Right renal cortex interstitium (tissue), 3 donors: Measurements from ENCODE around the gene POLR2F. TPM values are rescaled to one million over a fixed set of nuclear protein-coding genes. Genes with fewer than 3 reads are reported as not detected.
"Not testable (repeated sequence)": the region's sequence is repeated elsewhere in the genome, so short reads cannot be mapped to it uniquely, and the experiment has no call there.

ENCODE experiments used
- DNase-seq, 3 donors: peaks; one replicate each; pipeline ENCODE4 v3.0.0-alpha.2; 2013; ENCODE audit warnings: low read depth in 3 of 3, low spot score in 2 of 3
- polyA plus RNA-seq, 3 donors: library from polyadenylated mRNA; unstranded; fragments of 120-200 nt; gene quantifications; one replicate each; pipeline ENCODE4 v1.2.1, GENCODE V29; 2013; ENCODE audit not compliant: insufficient read length in 3 of 3

Gene POLR2F
- polyA plus RNA-seq, 3 donors = 66.2 to 78.4 (median 72.5) TPM

GRCh38 chr22:37951305-37951704 lies 2.2 kb upstream of the POLR2F start:
- no peak for DNase-seq

GRCh38 chr22:37952629-37953028 lies 870 bp upstream of the POLR2F start:
- DNase-seq = not testable (repeated sequence)

GRCh38 chr22:37953062-37953436 lies 450 bp upstream of the POLR2F start:
- no peak for DNase-seq

- DNase-seq = no peak
Observed at GRCh38 chr22:37954686-37955085, 1.2 kb downstream of the POLR2F start.

GRCh38 chr22:37955825-37956397 lies 2.4 kb downstream of the POLR2F start:
- DNase-seq = not testable (repeated sequence)

- no peak for DNase-seq
Observed at GRCh38 chr22:37957232-37957631, 3.7 kb downstream of the POLR2F start.

GRCh38 chr22:37959231-37959825 lies 5.8 kb downstream of the POLR2F start:
- DNase-seq = no peak

GRCh38 chr22:37961062-37961461 lies 7.6 kb downstream of the POLR2F start:
- no peak for DNase-seq

GRCh38 chr22:37965940-37966664 lies 12.6 kb downstream of the POLR2F start:
- no peak for DNase-seq

- DNase-seq = no peak
Observed at GRCh38 chr22:37967147-37967546, 13.6 kb downstream of the POLR2F start.

GRCh38 chr22:37967637-37968451 lies 14.3 kb downstream of the POLR2F start:
- no peak for DNase-seq

GRCh38 chr22:37968452-37969251 lies 15.2 kb downstream of the POLR2F start:
- DNase-seq = no peak

- no peak for DNase-seq
Observed at GRCh38 chr22:37970864-37971263, 17.4 kb downstream of the POLR2F start.

- no peak for DNase-seq
Observed at GRCh38 chr22:37971475-37972434, 18.3 kb downstream of the POLR2F start.

GRCh38 chr22:37972527-37972926 lies 19.0 kb downstream of the POLR2F start:
- DNase-seq = no peak

- DNase-seq = no peak
Observed at GRCh38 chr22:37973271-37974170, 20.0 kb downstream of the POLR2F start.

GRCh38 chr22:37975153-37975552 lies 21.7 kb downstream of the POLR2F start:
- no peak for DNase-seq

GRCh38 chr22:37976022-37976421 lies 22.5 kb downstream of the POLR2F start:
- not testable (repeated sequence) for DNase-seq
